GM23248 (cell line): ENCODE measurements around the gene ZNF576.

Experiments used
- EZH2 ChIP-seq: fragments of 200-600 bp; sonication (generic); IDR thresholded peaks from 2 replicates; pipeline ENCODE4 v1.6.1; 2018; ENCODE audit warnings: antibody characterized with exemption, mild to moderate bottlenecking; ENCODE audit not compliant: insufficient read depth, poor library complexity, severe bottlenecking
- EZH2phosphoT487 ChIP-seq: fragments of 200-600 bp; sonication (generic); IDR thresholded peaks from 2 replicates; pipeline ENCODE4 v1.6.1; 2018; ENCODE audit warnings: antibody characterized with exemption, moderate library complexity, mild to moderate bottlenecking, low read depth; ENCODE audit not compliant: insufficient read depth

- TF ChIP-seq EZH2 (no peak), EZH2phosphoT487 (no peak)
Measured at GRCh38 chr19:43582495-43582894, 13.9 kb upstream of the ZNF576 start.
